ENCODE measurements around the gene YIPF4. TPM values are rescaled to one million over a fixed set of nuclear protein-coding genes. Genes with fewer than 3 reads are reported as not detected.
"Not testable (repeated sequence)": the region's sequence is repeated elsewhere in the genome, so short reads cannot be mapped to it uniquely, and the experiment has no call there.

YIPF4 gene
- polyA plus RNA-seq, 1 of the 3 experiments (the other 2 are of a cell fraction) = 3.5 TPM

DNA sequence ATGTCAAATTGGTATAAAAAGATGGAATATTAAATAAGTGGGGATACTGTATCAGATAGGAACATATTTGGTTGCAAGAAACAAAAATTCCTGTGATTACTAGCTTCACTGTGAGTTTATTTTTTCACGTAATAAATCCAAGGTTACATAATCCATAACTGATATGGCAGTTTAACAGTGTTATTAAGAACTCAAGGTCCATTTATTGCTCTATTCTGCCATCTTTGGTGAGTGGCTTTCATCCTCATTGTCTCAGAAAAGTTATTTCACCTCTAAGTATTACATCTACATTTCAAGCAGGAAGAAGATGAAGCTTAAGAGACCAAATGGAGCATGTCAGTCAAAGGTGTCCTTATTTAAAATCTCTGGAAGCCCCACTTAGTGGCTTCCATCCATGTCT lies 37.2 kb downstream of the YIPF4 start:
- no peak overlapping the region for H3K9ac ChIP-seq
- no peaks in the 10 kb centered on the region for H3K9me3 ChIP-seq
- peaks cover 4% of the 10 kb centered on the region for H3F3A ChIP-seq (replicated peaks; ENCODE audit: insufficient read depth)
- no peak overlapping the region for H3K27ac ChIP-seq (ENCODE audit: low read depth in 2 of 2, low read length in 1 of 2)
- TF ChIP-seq RCOR1 (IDR thresholded peaks at IDR 0.05; ENCODE audit: low read length) (no peak), MAX (IDR thresholded peaks at IDR 0.05; ENCODE audit: low read depth) (no peak), GABPA (IDR thresholded peaks at IDR 0.05; ENCODE audit: low read depth) (no peak), GATA2 (CRISPR knock-in tag; IDR thresholded peaks at IDR 0.05) (no peak), TEAD4 (IDR thresholded peaks at IDR 0.05; ENCODE audit: borderline replicate concordance, insufficient read depth) (no peak)
- TF ChIP-seq, protein P1, sequence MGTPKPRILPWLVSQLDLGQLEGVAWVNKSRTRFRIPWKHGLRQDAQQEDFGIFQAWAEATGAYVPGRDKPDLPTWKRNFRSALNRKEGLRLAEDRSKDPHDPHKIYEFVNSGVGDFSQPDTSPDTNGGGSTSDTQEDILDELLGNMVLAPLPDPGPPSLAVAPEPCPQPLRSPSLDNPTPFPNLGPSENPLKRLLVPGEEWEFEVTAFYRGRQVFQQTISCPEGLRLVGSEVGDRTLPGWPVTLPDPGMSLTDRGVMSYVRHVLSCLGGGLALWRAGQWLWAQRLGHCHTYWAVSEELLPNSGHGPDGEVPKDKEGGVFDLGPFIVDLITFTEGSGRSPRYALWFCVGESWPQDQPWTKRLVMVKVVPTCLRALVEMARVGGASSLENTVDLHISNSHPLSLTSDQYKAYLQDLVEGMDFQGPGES (IDR thresholded peaks at IDR 0.05; ENCODE audit: low read depth, low read length) = no peak
- no peak for DNase-seq
- no peak overlapping the region for H3K4me2 ChIP-seq
- no peaks in the 10 kb centered on the region for H3K4me1 ChIP-seq (ENCODE audit: control insufficient read depth in 1 of 2, insufficient read depth in 2 of 2, low read depth in 1 of 2, low read length in 1 of 2)
- CTCF ChIA-PET = no interaction called here
- POLR2A ChIA-PET = no interaction called here
- no peaks in the 10 kb centered on the region for H4K20me1 ChIP-seq (ENCODE audit: insufficient read depth)
- H3K27me3 ChIP-seq (ENCODE audit: insufficient read depth) = no peaks in the 10 kb centered on the region
- H3K4me3 ChIP-seq (ENCODE audit: low read depth in 2 of 2, low read length in 1 of 2) = no peak overlapping the region
- H3K79me2 ChIP-seq (ENCODE audit: insufficient read depth) = no peaks in the 10 kb centered on the region
- WGBS (ENCODE audit: low lambda C conversion rate) = 96% methylated on average over 1 of the region's 1 CpG
- H2AFZ ChIP-seq (ENCODE audit: low read depth) = no peak overlapping the region
- peaks cover 3 to 14% of the 10 kb centered on the region in 2 experiments for H3K36me3 ChIP-seq (replicated peaks in 1 of 2; ENCODE audit: control insufficient read depth in 1 of 2, insufficient read depth in 2 of 2, low read length in 1 of 2)
- H3K9me2 ChIP-seq = no peaks in the 10 kb centered on the region

DNA sequence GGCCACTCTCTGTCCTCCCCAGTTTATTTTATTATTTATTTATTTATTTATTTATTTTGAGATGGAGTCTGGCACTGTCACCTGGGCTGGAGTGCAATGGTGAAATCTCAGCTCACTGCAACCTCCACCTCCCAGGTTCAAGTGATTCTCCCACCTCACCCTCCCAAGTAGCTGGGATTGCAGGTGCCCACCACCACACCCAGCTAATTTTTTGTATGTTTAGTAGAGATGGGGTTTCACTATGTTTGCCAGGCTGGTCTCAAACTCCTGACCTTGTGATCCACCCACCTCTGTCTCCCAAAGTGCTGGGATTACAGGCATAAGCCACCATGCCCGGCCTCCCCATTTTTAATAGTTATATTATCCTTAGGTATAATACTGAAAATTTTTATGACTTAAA lies 51.0 kb downstream of the YIPF4 start:
- DNase-seq; H3K9ac ChIP-seq; H3K36me3 ChIP-seq (replicated peaks in 1 of 2; ENCODE audit: control insufficient read depth in 1 of 2, insufficient read depth in 2 of 2, low read length in 1 of 2); POLR2A ChIA-PET; H3K4me2 ChIP-seq; H3K9me3 ChIP-seq; H3K27me3 ChIP-seq (ENCODE audit: insufficient read depth); H3K4me3 ChIP-seq (ENCODE audit: low read depth in 2 of 2, low read length in 1 of 2); H3K4me1 ChIP-seq (ENCODE audit: control insufficient read depth in 1 of 2, insufficient read depth in 2 of 2, low read depth in 1 of 2, low read length in 1 of 2); H3K27ac ChIP-seq (ENCODE audit: low read depth in 2 of 2, low read length in 1 of 2); H3K9me2 ChIP-seq; H4K20me1 ChIP-seq (ENCODE audit: insufficient read depth); H3K79me2 ChIP-seq (ENCODE audit: insufficient read depth); H2AFZ ChIP-seq (ENCODE audit: low read depth): not testable (repeated sequence)
- H3F3A ChIP-seq (replicated peaks; ENCODE audit: insufficient read depth) = peaks cover 11% of the 10 kb centered on the region
- 93% methylated on average over 1 of the region's 1 CpG for WGBS (ENCODE audit: low lambda C conversion rate)
- CTCF ChIA-PET = interaction anchor here (0.5 kb wide), 1 partner anchor 75 kb away, joined by 3 read pairs; no protein-coding TSS in a partner anchor

- CTCF ChIA-PET = interaction anchor here (0.5 kb wide), 1 partner anchor 76 kb away, joined by 3 read pairs; no protein-coding TSS in a partner anchor
- peaks cover 11% of the 10 kb centered on the region for H3F3A ChIP-seq (replicated peaks; ENCODE audit: insufficient read depth)
- H3K9me2 ChIP-seq; H3K4me1 ChIP-seq (ENCODE audit: control insufficient read depth in 1 of 2, insufficient read depth in 2 of 2, low read depth in 1 of 2, low read length in 1 of 2); POLR2A ChIA-PET; H3K79me2 ChIP-seq (ENCODE audit: insufficient read depth); H3K27me3 ChIP-seq (ENCODE audit: insufficient read depth); DNase-seq; H3K36me3 ChIP-seq (replicated peaks in 1 of 2; ENCODE audit: control insufficient read depth in 1 of 2, insufficient read depth in 2 of 2, low read length in 1 of 2); H3K27ac ChIP-seq (ENCODE audit: low read depth in 2 of 2, low read length in 1 of 2); H3K4me2 ChIP-seq; H3K9ac ChIP-seq; H2AFZ ChIP-seq (ENCODE audit: low read depth); H4K20me1 ChIP-seq (ENCODE audit: insufficient read depth); H3K9me3 ChIP-seq; H3K4me3 ChIP-seq (ENCODE audit: low read depth in 2 of 2, low read length in 1 of 2): not testable (repeated sequence)
- WGBS (ENCODE audit: low lambda C conversion rate) = 88% methylated on average over 14 of the region's 14 CpGs
These were observed 51.7 kb downstream of the YIPF4 start for GRCh38 chr2:32329180-32329980.

All from SK-N-SH (cell line).